Measurements from ENCODE around the gene ADGRG2.

GRCh38 chrX:18949944-18950301 lies 172.3 kb downstream of the ADGRG2 start:
- TF ChIP-seq CTCF (IDR thresholded peaks at IDR 0.05; ENCODE audit: insufficient read depth, low read length) (no peak), POLR2AphosphoS5 (IDR thresholded peaks at IDR 0.05; ENCODE audit: low read depth) (no peak), REST (IDR thresholded peaks at IDR 0.05; ENCODE audit: insufficient replicate concordance, low read depth) (no peak), GABPA (IDR thresholded peaks at IDR 0.05; ENCODE audit: low read depth) (no peak), SPI1 (IDR thresholded peaks at IDR 0.05; ENCODE audit: borderline replicate concordance, low read depth) (no peak)
